GM12892 (cell line): ENCODE data around the gene MRPL20.

Source experiments
- POLR2A ChIP-seq: IDR thresholded peaks from 2 replicates; pipeline ENCODE4 v1.6.1; 2011; ENCODE audit warnings: low read depth, low read length, control low read depth
- TAF1 ChIP-seq: IDR thresholded peaks from 2 replicates; pipeline ENCODE4 v1.6.1; 2011; ENCODE audit warnings: low read depth, mild to moderate bottlenecking, control low read depth, low read length, borderline replicate concordance

GRCh38 chr1:1399872-1400575 is 7.1 kb downstream of the MRPL20 start:
- TF ChIP-seq TAF1 (no peak), POLR2A (peak; percentile 72)
